ENCODE results near the gene PITPNC1. TPM values are rescaled to one million over a fixed set of nuclear protein-coding genes. Genes with fewer than 3 reads are reported as not detected.

The PITPNC1 gene
- total and polyA plus RNA-seq, 2 donors (not counting 1 experiment from before 2014, with no cell fraction given): 4.7 to 26.1 TPM

DNA sequence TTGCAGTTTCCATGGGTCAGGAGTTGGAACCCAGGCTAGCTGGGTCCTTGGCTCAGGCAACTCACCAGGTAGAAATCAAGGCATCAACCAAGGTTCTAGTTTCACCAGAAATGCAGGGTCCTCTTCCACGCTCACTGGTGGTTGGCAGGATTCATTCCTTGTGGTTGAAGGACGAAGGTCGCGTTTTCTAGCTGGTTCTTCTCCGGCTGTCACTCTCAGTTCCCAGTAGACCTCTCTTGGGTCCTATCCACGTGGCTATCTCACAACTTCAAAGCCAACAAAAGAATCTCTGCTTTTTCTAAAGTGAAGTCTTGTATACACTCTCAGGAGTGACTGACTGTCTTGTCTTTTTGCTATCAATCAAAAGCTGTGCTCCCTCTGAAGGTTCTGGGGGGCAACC, 194.4 kb downstream of the PITPNC1 start:
- Histone ChIP-seq H3K79me2 (ENCODE audit: control insufficient read depth, insufficient read depth, low read length) (no peaks in the 10 kb centered on the region), H3K36me3 (replicated peaks in 1 of 2; ENCODE audit: control extremely low read depth in 1 of 2, control insufficient read depth in 1 of 2, extremely low read depth in 1 of 2, insufficient read depth in 2 of 2, low read length in 1 of 2) (no peaks in the 10 kb centered on the region), H3K27ac (ENCODE audit: low read length in 2 of 2) (no peak overlapping the region), H2AFZ (ENCODE audit: insufficient read depth, low read depth, low read length, poor library complexity, severe bottlenecking) (no peak overlapping the region), H3K4me2 (replicated peaks; ENCODE audit: low read depth, low read length, poor library complexity, severe bottlenecking) (no peak overlapping the region), H4K20me1 (ENCODE audit: control insufficient read depth, insufficient read depth, low read length, poor library complexity, severe bottlenecking) (no peaks in the 10 kb centered on the region), H3K9me3 (ENCODE audit: control extremely low read depth in 1 of 3, control insufficient read depth in 2 of 3, insufficient read depth in 1 of 3, low read length in 2 of 3) (no peaks in the 10 kb centered on the region), H3K27me3 (replicated peaks in 1 of 4; ENCODE audit: control extremely low read depth in 1 of 4, control insufficient read depth in 3 of 4, insufficient read depth in 4 of 4, low read length in 3 of 4) (no peaks in the 10 kb centered on the region), H3K4me3 (ENCODE audit: control extremely low read depth in 1 of 5, extremely low read depth in 1 of 5, insufficient read depth in 1 of 5, low read depth in 2 of 5, low read length in 4 of 5) (no peak overlapping the region), H3K4me1 (ENCODE audit: control insufficient read depth in 2 of 2, insufficient read depth in 2 of 2, low read length in 2 of 2) (peaks cover 0 to 50% of the 10 kb centered on the region in 2 donors), H3K9ac (ENCODE audit: low read length) (no peak overlapping the region)
- H3K27ac Mint-ChIP-seq: peak overlapping the region; percentile 46
- ChIA-PET POLR2A (no interaction called here), CTCF (interaction anchor here (0.9 to 1.7 kb wide), 3 partner anchors 31 to 865 kb away, joined by 3 to 5 read pairs (median 4); no protein-coding TSS in a partner anchor)
- no peak for TF ChIP-seq CTCF (IDR thresholded peaks at IDR 0.05)
- WGBS (ENCODE audit: insufficient coverage): no CpG with 5 or more reads among the region's 6 CpGs
- intact Hi-C loops (cut with micrococcal nuclease): loop anchor here (10.0 kb wide), 1 partner anchor 87 kb away; no protein-coding TSS in a partner anchor
- ATAC-seq (ENCODE audit: low read depth) (no peak), DNase-seq (peak; percentile 14)
- peaks cover 69% of the 10 kb centered on the region for H3K4me1 Mint-ChIP-seq
- no peaks in the 10 kb centered on the region for H3K9me3 Mint-ChIP-seq (ENCODE audit: insufficient read depth)
- no peaks in the 10 kb centered on the region for H3K27me3 Mint-ChIP-seq
- H3K4me3 Mint-ChIP-seq: peak overlapping the region; percentile 24

- H3K27me3 Mint-ChIP-seq: no peaks in the 10 kb centered on the region
- no peak overlapping the region for H3K27ac ChIP-seq (ENCODE audit: low read length in 2 of 2)
- H3K27me3 ChIP-seq (replicated peaks in 1 of 4; ENCODE audit: control extremely low read depth in 1 of 4, control insufficient read depth in 3 of 4, insufficient read depth in 4 of 4, low read length in 3 of 4): no peaks in the 10 kb centered on the region
- H3K4me3 ChIP-seq (ENCODE audit: control extremely low read depth in 1 of 5, extremely low read depth in 1 of 5, insufficient read depth in 1 of 5, low read depth in 2 of 5, low read length in 4 of 5): no peak overlapping the region
- 80% methylated on average over 3 of the region's 4 CpGs for WGBS (ENCODE audit: insufficient coverage)
- H2AFZ ChIP-seq (ENCODE audit: insufficient read depth, low read depth, low read length, poor library complexity, severe bottlenecking): no peak overlapping the region
- ChIA-PET CTCF (interaction anchor here (0.7 to 2.7 kb wide), 4 partner anchors 12 to 200 kb away, joined by 3 to 12 read pairs (median 4); no protein-coding TSS in a partner anchor), POLR2A (interaction anchor here (0.8 kb wide), 1 partner anchor 197 kb away, joined by 3 read pairs; the partner anchor contains the start of gene PITPNC1)
- H3K9me3 Mint-ChIP-seq (ENCODE audit: insufficient read depth): no peaks in the 10 kb centered on the region
- TF ChIP-seq CTCF (IDR thresholded peaks at IDR 0.05) (no peak), EZH2 (IDR thresholded peaks at IDR 0.05; ENCODE audit: borderline replicate concordance, insufficient read depth, low read depth, low read length, poor library complexity, severe bottlenecking) (no peak)
- H4K20me1 ChIP-seq (ENCODE audit: control insufficient read depth, insufficient read depth, low read length, poor library complexity, severe bottlenecking): no peaks in the 10 kb centered on the region
- peaks cover 0 to 50% of the 10 kb centered on the region in 2 donors for H3K4me1 ChIP-seq (ENCODE audit: control insufficient read depth in 2 of 2, insufficient read depth in 2 of 2, low read length in 2 of 2)
- DNase-seq (no peak), ATAC-seq (ENCODE audit: low read depth) (peak; percentile 11)
- H3K27ac Mint-ChIP-seq: peak overlapping the region; percentile 90
- intact Hi-C loops (cut with micrococcal nuclease): loop anchor here (10.0 kb wide), 1 partner anchor 89 kb away; no protein-coding TSS in a partner anchor
- H3K9me3 ChIP-seq (ENCODE audit: control extremely low read depth in 1 of 3, control insufficient read depth in 2 of 3, insufficient read depth in 1 of 3, low read length in 2 of 3): no peaks in the 10 kb centered on the region
- no peaks in the 10 kb centered on the region for H3K36me3 ChIP-seq (replicated peaks in 1 of 2; ENCODE audit: control extremely low read depth in 1 of 2, control insufficient read depth in 1 of 2, extremely low read depth in 1 of 2, insufficient read depth in 2 of 2, low read length in 1 of 2)
- H3K4me1 Mint-ChIP-seq: peaks cover 80% of the 10 kb centered on the region
- no peaks in the 10 kb centered on the region for H3K79me2 ChIP-seq (ENCODE audit: control insufficient read depth, insufficient read depth, low read length)
- H3K9ac ChIP-seq (ENCODE audit: low read length): peak overlapping the region; percentile 20
- H3K4me2 ChIP-seq (replicated peaks; ENCODE audit: low read depth, low read length, poor library complexity, severe bottlenecking): peak overlapping the region; percentile 39
- H3K4me3 Mint-ChIP-seq: peak overlapping the region; percentile 72
Observed at GRCh38 chr17:67573987-67574657, 197.0 kb downstream of the PITPNC1 start.
